ENCODE measurements around the gene CUL5.
"Not testable (repeated sequence)": the region's sequence is repeated elsewhere in the genome, so short reads cannot be mapped to it uniquely, and the experiment has no call there.

Gene CUL5

DNA sequence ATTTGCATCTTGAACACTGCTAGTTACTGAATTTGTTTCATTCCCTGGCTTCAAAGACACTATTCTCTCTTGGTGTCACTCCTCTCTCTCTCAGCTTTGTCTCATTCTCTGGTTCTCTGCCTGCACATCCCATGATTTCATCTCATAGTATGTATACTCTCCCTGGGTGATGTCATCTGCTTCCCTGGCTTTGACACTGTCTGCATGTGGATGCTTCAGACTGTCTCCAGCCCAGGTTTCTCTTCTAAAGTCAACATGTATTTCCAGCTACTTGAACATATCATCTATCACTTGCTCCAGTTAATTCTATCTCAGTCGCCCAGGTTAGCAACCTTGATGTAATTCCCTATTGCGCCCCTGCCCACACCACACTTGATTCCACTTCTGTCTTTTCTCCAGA, 103.4 kb downstream of the CUL5 start:
- no peak for DNase-seq (ENCODE audit: low read depth in 2 of 2)

DNA sequence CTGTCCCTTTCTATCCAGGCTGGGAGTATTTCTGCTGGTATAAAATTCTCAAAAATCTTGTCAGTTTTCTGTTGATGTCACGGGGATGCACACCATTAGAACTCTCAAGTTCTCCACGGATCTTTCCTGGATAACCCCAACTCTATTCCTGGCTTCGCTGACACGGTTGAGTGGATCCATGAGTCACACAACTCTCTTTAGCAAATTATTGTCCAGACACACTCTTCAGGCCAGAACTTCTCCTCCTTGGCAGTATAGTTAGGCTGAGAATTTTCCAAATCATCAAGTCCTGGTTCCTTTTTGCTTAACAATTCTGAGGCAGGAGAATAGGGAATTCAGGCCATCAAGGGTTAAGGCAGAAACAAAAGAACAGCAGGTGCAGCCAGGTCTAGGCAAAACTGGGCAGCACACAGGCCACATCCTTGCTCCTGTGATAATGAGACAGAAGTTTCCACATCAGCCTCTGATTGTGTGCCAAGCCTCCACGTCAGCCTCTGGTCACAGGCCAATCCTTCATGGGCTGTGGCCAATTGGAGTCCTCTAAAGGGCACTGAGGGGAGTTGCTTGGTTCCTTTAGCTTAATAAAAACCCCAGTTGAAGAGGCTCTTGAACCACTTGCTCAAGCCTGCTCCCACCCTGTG, 106.9 kb downstream of the CUL5 start:
- no peak for DNase-seq (ENCODE audit: low read depth in 2 of 2)

DNA sequence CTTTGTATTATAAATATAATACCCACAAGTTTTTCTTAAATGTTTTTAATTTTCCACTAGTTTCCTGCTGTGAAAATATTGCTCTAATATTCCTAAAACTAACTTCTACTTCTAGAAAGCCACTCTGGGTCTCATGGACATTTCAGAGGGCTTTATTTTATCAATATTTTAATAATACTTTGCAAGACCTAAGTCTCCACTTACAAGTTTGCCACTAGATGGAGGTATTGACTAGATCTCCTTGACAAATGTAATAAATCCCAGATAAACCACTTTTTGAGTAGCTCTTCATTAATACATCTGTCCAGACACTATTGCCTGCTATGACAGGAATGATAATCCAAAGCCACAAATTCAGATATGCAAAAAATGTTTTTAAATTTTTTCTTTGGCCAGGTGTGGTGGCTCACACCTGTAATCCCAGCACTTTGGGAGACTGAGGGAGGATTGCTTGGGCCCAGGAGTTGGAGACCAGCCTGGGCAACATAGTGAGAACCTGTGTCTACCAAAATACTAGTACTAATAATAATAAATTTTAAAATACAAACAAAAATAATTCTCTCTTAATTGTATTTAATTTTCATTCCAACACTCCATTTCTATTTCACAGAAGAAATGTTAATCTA, 109.2 kb downstream of the CUL5 start:
- DNase-seq (ENCODE audit: low read depth in 2 of 2) = no peak

DNA sequence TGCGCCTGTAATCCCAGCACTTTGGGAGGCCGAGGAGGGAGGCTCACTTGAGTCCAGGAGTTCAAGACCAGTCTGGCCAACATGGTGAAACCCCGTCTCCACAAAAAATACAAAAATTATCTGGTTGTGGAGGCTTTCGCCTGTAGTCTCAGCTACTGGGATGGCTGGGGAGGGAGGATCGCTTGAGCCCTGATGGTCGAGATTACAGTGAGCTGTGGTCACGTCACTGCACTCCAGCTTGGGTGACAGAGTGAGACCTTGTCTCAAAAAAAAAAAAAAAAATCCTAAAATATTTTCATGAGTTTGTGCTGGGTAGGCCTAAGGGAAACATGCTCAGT, 112.2 kb downstream of the CUL5 start:
- not testable (repeated sequence) for DNase-seq (ENCODE audit: low read depth in 2 of 2)

DNA sequence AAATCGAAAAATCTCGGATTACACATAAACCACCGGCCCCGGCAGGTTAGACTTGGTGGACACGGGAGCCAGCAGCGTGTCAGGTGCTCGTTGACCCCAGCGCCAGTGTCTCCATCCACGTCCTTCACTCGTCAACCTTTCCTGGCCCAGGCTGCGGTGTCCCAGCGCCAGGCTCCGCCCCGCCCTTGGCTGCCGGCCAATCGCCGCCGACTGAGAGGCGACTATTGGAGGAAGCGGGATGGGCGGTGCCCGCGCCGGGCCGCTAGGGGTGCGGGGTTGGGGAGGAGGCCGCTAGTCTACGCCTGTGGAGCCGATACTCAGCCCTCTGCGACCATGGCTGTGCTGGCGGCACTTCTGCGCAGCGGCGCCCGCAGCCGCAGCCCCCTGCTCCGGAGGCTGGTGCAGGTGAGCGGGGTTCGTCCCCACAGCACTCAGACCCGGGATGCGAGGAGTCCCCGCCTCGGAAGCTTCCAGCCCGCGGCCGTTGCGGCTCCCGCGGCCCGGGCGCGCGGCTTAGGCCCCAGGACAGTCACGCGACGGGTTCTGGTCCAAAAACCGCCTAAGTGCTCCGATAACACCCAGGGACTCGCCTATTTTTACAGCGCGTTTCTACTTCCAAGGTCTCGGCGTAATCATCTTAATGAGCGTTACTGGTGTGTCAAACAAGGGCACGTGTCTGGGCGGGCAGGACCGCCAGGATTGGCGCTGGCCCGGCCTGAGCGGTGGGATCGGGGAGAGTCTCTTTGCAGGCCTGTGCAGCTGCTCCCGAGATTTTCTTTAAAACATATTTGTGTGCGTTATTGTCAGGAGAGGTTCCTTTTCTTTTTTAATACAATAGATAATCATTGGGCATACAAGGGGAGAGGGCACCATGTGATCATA, 112.8 kb downstream of the CUL5 start, which contains the start of gene ACAT1:
Gene ACAT1 (plus strand): TSS at position 294 of the 882 bp plus-strand sequence. CDS start 40 bp downstream, at position 334.
- peak; percentile 92 to 98 for DNase-seq (ENCODE audit: low read depth in 2 of 2)

DNA sequence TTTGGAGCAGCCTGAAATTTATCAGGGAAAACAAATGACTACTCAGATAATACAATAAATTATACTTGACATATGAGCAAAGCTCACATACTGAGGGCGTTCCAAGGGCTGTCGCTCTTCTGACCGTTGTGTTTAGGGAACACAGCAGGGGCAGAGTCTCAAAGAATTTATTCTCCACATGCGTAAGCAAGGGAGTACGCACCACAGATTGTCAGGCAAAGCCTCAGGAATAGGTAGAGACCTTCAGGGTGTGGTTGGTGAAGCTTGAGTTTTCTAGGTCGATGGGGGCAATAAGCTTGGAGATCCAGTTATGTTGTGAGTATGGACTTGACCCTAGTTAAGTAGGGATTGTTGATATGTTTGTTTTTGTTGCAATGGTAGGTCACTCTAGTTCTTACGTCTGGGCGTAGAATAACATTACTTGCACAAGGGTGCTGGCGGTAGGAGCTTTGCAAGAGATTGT, 113.5 kb downstream of the CUL5 start:
- DNase-seq (ENCODE audit: low read depth in 2 of 2) = no peak

DNA sequence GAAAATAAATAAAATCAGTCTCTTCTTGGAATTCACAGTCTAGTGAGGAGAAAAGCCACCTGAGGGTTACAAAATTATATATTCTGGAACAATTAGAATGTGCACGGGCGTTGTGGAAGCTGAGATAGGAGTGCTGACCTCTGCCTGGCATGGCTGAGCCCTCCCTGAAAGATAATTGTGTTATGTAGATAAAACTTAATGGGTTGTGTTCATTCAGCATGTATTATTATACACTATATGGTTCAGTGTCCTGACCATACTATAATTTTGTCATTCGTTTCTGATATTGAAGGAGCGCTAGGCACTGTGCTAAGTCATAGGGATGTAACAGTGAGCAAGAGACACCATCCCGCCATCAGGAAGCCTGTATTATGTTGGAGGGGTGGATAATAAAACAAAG, 116.4 kb downstream of the CUL5 start:
- DNase-seq (ENCODE audit: low read depth in 2 of 2) = no peak

DNA sequence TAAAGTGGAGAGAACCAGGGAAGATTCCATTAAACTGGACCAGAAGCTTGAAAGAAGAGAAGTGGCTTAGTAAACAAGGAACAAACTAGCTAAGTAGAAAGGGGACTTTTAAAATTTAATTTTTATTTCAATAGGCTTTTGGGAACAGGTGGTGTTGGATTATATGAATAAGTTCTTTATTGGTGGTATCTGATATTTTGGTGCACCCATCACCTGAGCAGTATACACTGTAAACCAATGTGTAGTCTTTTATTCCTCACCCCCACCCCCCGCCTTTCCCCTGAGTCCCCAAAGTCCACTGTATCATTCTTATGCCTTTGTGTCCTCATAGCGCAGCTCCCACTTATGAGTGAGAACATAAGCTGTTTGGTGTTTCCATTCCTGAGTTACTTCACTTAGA, 120.1 kb downstream of the CUL5 start:
- DNase-seq (ENCODE audit: low read depth in 2 of 2) = no peak

DNA sequence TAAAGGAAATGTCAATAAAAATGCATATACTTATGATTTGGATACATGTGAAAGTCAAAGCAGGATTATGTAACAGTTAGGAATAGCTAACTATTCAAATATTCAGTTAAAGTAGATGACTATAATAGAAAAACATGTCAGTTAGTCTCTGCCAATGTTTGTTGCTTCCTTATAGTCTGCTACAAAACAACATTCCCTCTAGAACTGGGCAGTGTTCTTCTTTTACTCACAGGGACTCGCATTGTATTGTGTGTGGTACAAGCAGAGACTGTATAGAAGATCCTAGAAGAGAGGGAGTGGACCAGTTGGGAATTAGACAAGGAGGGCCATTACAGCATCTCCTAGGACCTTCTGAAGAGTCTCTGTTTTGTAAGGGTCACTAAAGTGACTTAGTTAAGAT, 123.3 kb downstream of the CUL5 start:
- DNase-seq (ENCODE audit: low read depth in 2 of 2) = no peak

DNA sequence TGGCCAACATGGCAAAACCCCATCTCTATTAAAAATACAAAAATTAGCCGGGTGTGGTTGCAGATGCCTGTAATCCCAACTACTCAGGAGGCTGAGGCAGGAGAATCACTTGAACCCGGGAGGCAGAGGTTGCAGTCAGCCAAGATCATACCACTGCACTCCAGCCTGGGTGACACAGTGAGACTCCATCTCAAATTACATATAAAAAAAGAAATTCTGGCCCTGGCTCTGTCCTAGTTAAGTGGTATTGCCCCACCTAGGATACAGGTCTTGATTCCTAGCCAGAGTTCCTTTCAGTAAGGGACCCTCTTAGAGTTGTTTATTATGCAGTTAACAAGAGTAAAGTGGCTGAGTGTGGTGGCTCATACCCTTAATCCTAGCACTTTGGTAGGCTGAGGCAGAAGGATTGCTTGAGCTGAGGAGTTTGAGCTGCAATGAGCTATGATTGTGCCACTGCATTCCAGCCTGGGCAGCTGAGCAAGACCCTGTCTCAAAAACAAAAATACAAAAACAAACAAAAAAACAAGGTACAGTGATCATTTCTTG, 124.4 kb downstream of the CUL5 start:
- not testable (repeated sequence) for DNase-seq (ENCODE audit: low read depth in 2 of 2)

DNA sequence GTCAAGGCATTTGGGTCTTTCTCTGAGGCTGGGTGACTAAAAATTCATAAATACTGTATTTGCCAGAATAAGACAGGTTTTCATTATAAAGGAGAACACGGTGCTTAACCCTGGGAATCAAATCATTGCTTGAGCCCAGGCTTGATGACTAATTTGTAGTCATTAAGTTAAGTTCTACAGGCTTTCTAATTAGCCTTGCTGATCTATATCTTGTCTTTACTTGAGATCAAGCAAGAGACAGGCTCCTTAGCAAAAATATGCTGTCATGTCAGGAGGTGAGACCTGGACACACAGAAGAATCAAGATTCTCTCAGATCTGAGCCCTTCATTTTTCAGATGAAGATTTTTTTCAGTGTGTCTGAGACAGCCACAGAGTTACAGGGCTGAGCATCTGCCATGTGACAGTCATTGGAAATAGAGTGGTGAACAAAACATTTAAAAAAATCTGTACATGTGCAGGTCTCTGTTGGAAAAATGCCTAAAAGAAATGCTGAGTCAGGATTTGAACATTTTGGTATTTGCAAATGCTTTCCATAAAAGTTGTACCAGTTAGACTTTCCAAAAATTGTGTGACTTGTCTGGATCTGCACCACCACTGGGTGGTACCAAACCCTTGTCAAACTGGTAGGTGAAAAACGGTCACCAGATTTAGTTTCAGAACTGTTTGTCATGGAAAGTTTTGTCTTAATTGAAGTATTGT, 127.3 kb downstream of the CUL5 start:
- DNase-seq (ENCODE audit: low read depth in 2 of 2) = no peak

DNA sequence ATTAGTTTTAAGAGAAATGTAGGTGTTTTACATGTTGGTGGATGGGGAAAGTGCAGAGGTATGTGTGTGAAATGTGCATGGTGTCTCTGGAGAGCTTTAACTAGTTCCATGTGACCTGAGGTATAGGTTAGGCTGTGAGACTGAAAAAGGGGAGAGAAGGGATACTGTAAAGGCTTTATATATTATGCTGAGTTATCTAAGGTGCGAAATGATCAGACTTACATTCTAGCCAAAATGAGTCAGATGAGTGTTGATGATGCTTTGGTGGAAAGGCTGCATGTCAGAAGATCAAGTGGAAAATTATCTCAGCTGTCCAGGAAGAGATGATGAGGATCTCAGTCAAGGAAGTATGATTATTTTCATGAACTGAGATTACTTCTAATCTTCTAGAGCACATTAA, 128.5 kb downstream of the CUL5 start:
- DNase-seq (ENCODE audit: low read depth in 2 of 2) = no peak

DNA sequence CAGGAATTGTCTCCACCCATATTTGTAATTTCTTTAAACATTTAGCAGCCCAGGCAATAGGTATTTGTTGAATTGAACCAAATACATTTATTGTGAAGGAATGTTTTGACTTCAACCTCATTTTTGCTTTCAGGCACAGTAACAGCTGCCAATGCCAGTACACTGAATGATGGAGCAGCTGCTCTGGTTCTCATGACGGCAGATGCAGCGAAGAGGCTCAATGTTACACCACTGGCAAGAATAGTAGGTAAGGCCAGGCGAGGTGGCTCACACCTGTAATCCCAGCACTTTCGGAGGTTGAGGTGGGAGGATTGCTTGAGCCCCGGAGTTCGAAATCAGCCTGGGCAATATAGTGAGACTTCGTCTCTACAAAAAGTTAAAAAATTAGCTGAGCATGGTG, 133.6 kb downstream of the CUL5 start:
- DNase-seq (ENCODE audit: low read depth in 2 of 2) = no peak

DNA sequence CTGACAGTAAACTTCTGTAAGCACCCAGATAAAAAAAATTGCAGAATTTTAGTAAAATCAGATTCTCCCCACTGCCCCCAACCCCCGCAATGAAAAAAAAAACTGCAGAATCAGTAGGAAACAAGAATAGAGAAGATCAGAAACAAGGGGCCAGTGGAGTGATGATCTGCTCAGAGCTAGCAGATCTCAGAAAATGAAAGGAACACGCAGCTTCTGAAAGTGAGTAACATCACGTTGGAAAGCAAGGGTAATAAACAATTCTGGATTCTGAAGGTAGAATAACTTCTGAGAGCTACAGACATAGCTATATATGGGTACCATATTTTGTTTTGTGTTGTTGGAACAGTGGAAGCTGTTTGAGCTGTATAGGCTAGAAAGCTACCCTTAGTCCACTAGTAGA, 135.9 kb downstream of the CUL5 start:
- no peak for DNase-seq (ENCODE audit: low read depth in 2 of 2)

DNA sequence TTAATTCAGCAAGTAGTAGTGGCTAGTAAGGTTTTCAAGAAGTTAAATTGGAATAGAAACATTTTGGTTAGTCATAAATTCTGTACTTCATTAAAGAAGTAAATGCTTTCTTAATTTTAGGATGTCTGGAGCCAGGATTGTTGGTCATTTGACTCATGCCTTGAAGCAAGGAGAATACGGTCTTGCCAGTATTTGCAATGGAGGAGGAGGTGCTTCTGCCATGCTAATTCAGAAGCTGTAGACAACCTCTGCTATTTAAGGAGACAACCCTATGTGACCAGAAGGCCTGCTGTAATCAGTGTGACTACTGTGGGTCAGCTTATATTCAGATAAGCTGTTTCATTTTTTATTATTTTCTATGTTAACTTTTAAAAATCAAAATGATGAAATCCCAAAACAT, 138.5 kb downstream of the CUL5 start:
- DNase-seq (ENCODE audit: low read depth in 2 of 2) = no peak

DNA sequence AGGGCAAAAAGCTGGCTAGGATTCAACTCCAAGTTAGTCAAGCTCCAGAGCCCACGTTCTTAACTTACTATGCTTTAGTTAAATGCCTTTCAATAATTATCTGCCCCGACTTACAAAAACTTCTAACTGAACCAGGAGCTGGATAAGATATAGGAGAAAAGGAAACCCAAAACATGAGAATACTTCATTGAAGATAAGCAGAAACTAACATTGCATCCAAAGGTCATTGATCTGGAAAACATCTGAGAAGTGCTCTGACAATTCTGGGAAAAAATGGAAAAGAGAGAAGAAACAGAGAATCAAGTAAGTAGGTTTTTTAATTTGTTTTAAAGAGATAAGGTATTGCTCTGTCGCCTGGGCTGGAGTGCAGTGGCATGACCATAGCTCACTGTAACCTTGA, 139.9 kb downstream of the CUL5 start:
- no peak for DNase-seq (ENCODE audit: low read depth in 2 of 2)

DNA sequence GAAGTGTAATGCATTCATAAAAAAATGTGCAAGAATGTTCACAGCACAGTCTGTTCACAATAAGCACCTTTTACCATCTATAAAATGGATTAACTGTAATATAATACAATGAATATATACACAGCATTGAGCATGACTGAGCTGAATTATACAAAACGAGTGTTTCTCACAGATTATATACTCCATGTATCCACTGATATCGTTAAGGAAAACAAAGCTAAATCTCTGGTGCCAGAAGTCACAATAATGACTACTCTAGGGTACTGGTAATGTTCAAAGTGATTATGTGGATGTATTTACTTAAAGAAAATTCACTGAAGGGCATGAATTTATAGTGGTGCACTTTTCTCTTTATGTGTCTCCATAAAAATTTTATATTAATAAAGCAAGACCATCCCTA, 145.9 kb downstream of the CUL5 start:
- DNase-seq (ENCODE audit: low read depth in 2 of 2) = no peak
